Spleen (tissue), 11 donors: ENCODE data around the gene ARL6IP1. TPM values are rescaled to one million over a fixed set of nuclear protein-coding genes. Genes with fewer than 3 reads are reported as not detected.

ENCODE experiments used
- DNase-seq: peaks from one replicate; pipeline ENCODE4 v3.0.0-alpha.2; 2020
- H3K27ac ChIP-seq, 8 donors: fragments of 200-600 bp; sonication (generic) in 7 of 8; 1 replicate in 4 of 8; 2 replicates in 4 of 8; pipeline versions ENCODE4 v1.5.0 to v1.8.0; 2016 to 2021; ENCODE audit warnings: inconsistent platforms in 4 of 8, mild to moderate bottlenecking in 4 of 8, moderate library complexity in 1 of 8
- H3K27me3 ChIP-seq, 7 donors: fragments of 200-600 bp; sonication (generic) in 6 of 7; replicated peaks in 1 of 7; 1 replicate in 4 of 7; 2 replicates in 3 of 7; pipeline versions ENCODE4 v1.5.0 to v1.8.0; 2016 to 2021; ENCODE audit warnings: inconsistent platforms in 3 of 7, mild to moderate bottlenecking in 1 of 7
- H3K36me3 ChIP-seq, 6 donors: fragments of 200-600 bp; sonication (generic) in 5 of 6; 1 replicate in 4 of 6; 2 replicates in 2 of 6; pipeline versions ENCODE4 v1.5.0 to v1.8.0; 2016 to 2021; ENCODE audit warnings: inconsistent platforms in 2 of 6
- H3K4me1 ChIP-seq, 6 donors: fragments of 200-600 bp; sonication (generic) in 5 of 6; 1 replicate in 3 of 6; 2 replicates in 3 of 6; pipeline versions ENCODE4 v1.5.0 to v1.8.0; 2016 to 2021; ENCODE audit warnings: inconsistent platforms in 3 of 6
- H3K4me3 ChIP-seq, 8 donors: fragments of 200-600 bp; sonication (generic) in 7 of 8; 1 replicate in 4 of 8; 2 replicates in 4 of 8; pipeline versions ENCODE4 v1.5.0 to v1.8.0; 2016 to 2021; ENCODE audit warnings: inconsistent platforms in 4 of 8, mild to moderate bottlenecking in 4 of 8, moderate library complexity in 2 of 8
- H3K9me3 ChIP-seq, 8 donors: fragments of 200-600 bp; sonication (generic) in 7 of 8; 1 replicate in 4 of 8; 2 replicates in 4 of 8; pipeline versions ENCODE4 v1.5.0 to v1.8.0; 2016 to 2021; ENCODE audit warnings: inconsistent platforms in 4 of 8
- POLR2A ChIP-seq, 3 donors: fragments of 450-650 bp; IDR thresholded peaks; one replicate each; pipeline ENCODE4 v1.5.1; 2017; ENCODE audit warnings: antibody characterized with exemption in 3 of 3, mild to moderate bottlenecking in 1 of 3
- POLR2AphosphoS5 ChIP-seq, 3 donors: sonication (generic); formaldehyde crosslinking; IDR thresholded peaks; one replicate each; pipeline ENCODE4 v1.5.1; 2017; ENCODE audit warnings: antibody characterized with exemption in 3 of 3
- WGBS, 5 donors: extraction: QIAGEN DNeasy Blood & Tissue Kit in 3 of 5; methylation state at CpG; one replicate each; pipeline versions ENCODE4 v1.1.5 to v1.1.7; 2013 to 2018; 5-methylcytosine and 5-hydroxymethylcytosine counted together
- intact Hi-C: fragments of 100-400 bp; cut with DNase I; formaldehyde crosslinking; loops from one replicate; pipeline ENCODE4 v1.15.0; 2023; ENCODE audit warnings: low total_unique reads
- polyA plus RNA-seq, 3 donors: library from polyadenylated mRNA; stranded (reverse); fragments of 200-250 nt; gene quantifications; one replicate each; pipeline ENCODE4 v1.2.1, GENCODE V29; 2013
- total RNA-seq, 7 donors: library from RNA; depleted of rRNA in 3 of 7; stranded (reverse); fragments of >200 nt in 3 of 7; fragmentation: NEBNext Ultra II Directional in 4 of 7; extraction: Animal tissue kit (Norgen Biotek cat#: 25700) in 4 of 7; gene quantifications; one replicate each; pipeline versions ENCODE4 v1.1.0 to v1.2.1, GENCODE V29; 2016 to 2021
- TF ChIP-seq, protein P1 (sequence below), 11 experiments: fragments of 200-600 bp in 7 of 11; fragments of 450-650 bp in 4 of 11; sonication (generic) in 4 of 11; IDR thresholded peaks in 8 of 11; conservative IDR thresholded peaks in 3 of 11; 1 replicate in 7 of 11; 2 replicates in 4 of 11; pipeline versions ENCODE4 v1.4.0 to v1.8.0; 2016 to 2021; ENCODE audit warnings: antibody characterized with exemption in 11 of 11, inconsistent platforms in 4 of 11, mild to moderate bottlenecking in 1 of 11
- donor health status: healthy with polysubstance abuse.
- donor health status: DM: no; HTN: no; CAD: no; lungs with moderate emphysema.
- donor health status: DM: no; HTN: no; CAD: no.
- donor health status: Bipolar disorder and iron deficiency.
- donor health status: healthy.
- donor health status: DM: no; HTN: no; CAD: no.
- donor health status: DM: yes; HTN: yes; CAD: no.

The ARL6IP1 gene
- total and polyA plus RNA-seq, 10 donors = 36.6 to 245 (median 86.8) TPM

DNA sequence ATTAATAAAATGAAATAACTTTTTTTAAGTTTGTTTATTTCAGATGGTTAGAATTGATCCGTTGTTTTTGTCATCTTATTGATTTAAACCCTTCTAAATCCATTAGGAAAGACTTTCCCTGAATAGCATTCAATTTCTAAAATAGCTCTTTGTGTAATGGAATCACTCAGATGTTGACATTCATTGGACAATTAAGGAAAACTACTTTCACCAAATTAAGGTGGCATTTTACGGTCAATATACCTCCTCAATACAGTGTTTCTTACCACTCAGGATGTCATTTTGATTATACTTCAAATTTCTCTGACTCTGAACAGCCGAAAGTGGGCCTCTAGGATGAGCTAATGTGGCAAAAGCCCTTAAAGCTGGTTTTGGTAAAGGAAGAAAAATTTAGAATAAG is 1.8 kb downstream of the ARL6IP1 start:
- Histone ChIP-seq H3K27me3 (no peaks in the 10 kb centered on the region), H3K36me3 (peaks cover 2 to 45% (median 21%) of the 10 kb centered on the region in 6 donors), H3K27ac (peak overlapping the region in 2 of 8 donors; percentile 94 to 97), H3K9me3 (no peaks in the 10 kb centered on the region), H3K4me3 (peak overlapping the region in 5 of 8 donors; percentile 78 to 97 (median 84)), H3K4me1 (peaks cover 23 to 79% (median 58%) of the 10 kb centered on the region in 6 donors)
- no peak for TF ChIP-seq POLR2AphosphoS5 (IDR thresholded peaks at IDR 0.05)
- TF ChIP-seq, protein P1, sequence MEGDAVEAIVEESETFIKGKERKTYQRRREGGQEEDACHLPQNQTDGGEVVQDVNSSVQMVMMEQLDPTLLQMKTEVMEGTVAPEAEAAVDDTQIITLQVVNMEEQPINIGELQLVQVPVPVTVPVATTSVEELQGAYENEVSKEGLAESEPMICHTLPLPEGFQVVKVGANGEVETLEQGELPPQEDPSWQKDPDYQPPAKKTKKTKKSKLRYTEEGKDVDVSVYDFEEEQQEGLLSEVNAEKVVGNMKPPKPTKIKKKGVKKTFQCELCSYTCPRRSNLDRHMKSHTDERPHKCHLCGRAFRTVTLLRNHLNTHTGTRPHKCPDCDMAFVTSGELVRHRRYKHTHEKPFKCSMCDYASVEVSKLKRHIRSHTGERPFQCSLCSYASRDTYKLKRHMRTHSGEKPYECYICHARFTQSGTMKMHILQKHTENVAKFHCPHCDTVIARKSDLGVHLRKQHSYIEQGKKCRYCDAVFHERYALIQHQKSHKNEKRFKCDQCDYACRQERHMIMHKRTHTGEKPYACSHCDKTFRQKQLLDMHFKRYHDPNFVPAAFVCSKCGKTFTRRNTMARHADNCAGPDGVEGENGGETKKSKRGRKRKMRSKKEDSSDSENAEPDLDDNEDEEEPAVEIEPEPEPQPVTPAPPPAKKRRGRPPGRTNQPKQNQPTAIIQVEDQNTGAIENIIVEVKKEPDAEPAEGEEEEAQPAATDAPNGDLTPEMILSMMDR (IDR thresholded peaks at IDR 0.05 in 8 of 11, conservative IDR thresholded peaks at IDR 0.05 in 3 of 11) = no peak
- no peak for TF ChIP-seq POLR2A (IDR thresholded peaks at IDR 0.05)
- intact Hi-C loops = loop anchor here (10.0 kb wide), 1 partner anchor 265 kb away; the partner anchor contains the start of gene COQ7
- 71 to 84% (median 80%) methylated on average over 3 of the region's 3 CpGs for WGBS, 5 donors
- no peak for DNase-seq

DNA sequence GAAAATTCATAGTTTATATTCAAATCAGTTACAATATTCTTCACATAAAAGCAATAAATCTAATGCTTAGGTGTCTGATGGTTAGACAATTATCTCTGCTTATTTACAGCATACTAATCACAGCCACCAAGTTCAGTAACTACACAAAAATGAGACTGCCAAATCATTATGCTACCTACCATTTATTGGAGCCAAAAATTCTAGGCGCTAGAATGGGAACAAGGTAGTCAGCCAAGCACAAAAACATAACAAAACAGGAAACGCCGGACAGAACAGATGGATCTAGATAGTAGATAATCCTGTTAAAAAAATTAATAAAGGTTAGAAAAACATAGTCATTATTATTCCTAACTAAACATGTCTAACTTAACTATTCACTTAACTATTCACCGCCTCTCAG is 3.6 kb downstream of the ARL6IP1 start:
- 84 to 94% (median 84%) methylated on average over 4 of the region's 4 CpGs for WGBS, 5 donors
- no peak for DNase-seq
- TF ChIP-seq POLR2AphosphoS5 (IDR thresholded peaks at IDR 0.05) (no peak), POLR2A (IDR thresholded peaks at IDR 0.05) (no peak)
- TF ChIP-seq, protein P1 (IDR thresholded peaks at IDR 0.05 in 8 of 11, conservative IDR thresholded peaks at IDR 0.05 in 3 of 11) = no peak
- Histone ChIP-seq H3K36me3 (peaks cover 5 to 63% (median 39%) of the 10 kb centered on the region in 6 donors), H3K27me3 (no peaks in the 10 kb centered on the region), H3K4me1 (peaks cover 23 to 62% (median 46%) of the 10 kb centered on the region in 6 donors), H3K9me3 (no peaks in the 10 kb centered on the region), H3K4me3 (no peak overlapping the region), H3K27ac (peak overlapping the region in 1 of 8 donors; percentile 0)
- intact Hi-C loops = loop anchor here (10.0 kb wide), 1 partner anchor 267 kb away; the partner anchor contains the start of gene COQ7

DNA sequence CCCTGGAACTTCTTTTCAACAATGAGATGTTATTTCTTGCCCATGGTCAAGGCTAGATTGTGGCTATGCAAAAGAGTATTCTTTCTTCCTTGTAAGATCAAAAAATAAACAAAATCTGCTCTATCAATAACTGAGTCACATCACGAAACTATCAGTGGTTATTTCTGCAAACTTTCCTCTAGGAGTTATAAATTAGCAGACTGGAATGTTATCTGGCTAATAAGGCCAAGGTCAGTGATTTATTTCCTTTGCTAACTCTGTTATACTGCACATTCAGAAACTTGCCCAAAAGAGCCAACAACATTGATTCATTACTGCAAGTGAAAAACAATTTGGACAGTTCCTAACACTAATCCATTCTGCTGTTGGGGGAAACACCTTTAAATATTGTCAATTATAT is 5.0 kb downstream of the ARL6IP1 start:
- 68 to 83% (median 71%) methylated on average over 1 of the region's 1 CpG for WGBS, 5 donors
- H3K27ac ChIP-seq = peak overlapping the region in 2 of 8 donors; percentile 34 to 41
- no peaks in the 10 kb centered on the region for H3K27me3 ChIP-seq
- no peaks in the 10 kb centered on the region for H3K9me3 ChIP-seq
- DNase-seq = no peak
- H3K36me3 ChIP-seq = peaks cover 5 to 76% (median 46%) of the 10 kb centered on the region in 6 donors
- intact Hi-C loops = loop anchor here (10.0 kb wide), 1 partner anchor 268 kb away; the partner anchor contains the start of gene COQ7
- peaks cover 17 to 51% (median 36%) of the 10 kb centered on the region in 6 donors for H3K4me1 ChIP-seq
- TF ChIP-seq POLR2AphosphoS5 (IDR thresholded peaks at IDR 0.05) = no peak
- TF ChIP-seq, protein P1 (IDR thresholded peaks at IDR 0.05 in 8 of 11, conservative IDR thresholded peaks at IDR 0.05 in 3 of 11) = no peak
- TF ChIP-seq POLR2A (IDR thresholded peaks at IDR 0.05) = no peak
- H3K4me3 ChIP-seq = no peak overlapping the region

DNA sequence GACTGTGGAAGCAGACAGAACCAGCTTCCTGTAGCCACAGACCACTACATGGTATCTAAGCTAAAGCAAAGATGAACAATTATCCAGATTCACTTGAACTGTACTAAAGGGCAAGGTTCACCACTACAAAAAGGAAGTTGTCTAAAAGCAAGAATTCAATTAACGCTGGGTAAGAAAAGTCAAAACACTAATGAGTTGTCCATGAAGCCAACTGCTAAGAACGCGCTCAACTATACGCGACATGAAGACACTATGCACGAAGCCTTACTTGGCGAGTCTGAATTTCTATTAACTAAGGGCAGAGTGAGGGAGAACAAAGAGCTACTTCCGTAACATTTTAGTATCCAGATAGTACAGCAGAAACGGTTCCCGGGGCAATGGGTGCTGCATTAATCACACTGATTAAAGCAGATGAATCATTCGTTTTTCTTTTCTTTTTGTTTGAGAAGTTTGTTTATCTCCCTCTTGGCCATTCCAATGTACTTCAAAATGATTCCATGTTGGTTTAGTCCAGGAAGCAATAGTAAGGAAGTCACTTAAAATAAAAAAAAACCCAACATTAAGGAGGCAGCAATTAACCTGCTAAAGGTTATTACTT is 8.4 kb downstream of the ARL6IP1 start:
- H3K36me3 ChIP-seq = peaks cover 5 to 81% (median 53%) of the 10 kb centered on the region in 6 donors

More for the DNA sequence above, 8.4 kb downstream of the ARL6IP1 start:
- Histone ChIP-seq H3K27me3 (no peaks in the 10 kb centered on the region), H3K4me3 (no peak overlapping the region), H3K27ac (no peak overlapping the region), H3K9me3 (no peaks in the 10 kb centered on the region), H3K4me1 (peaks cover 12 to 47% (median 26%) of the 10 kb centered on the region in 6 donors)
- intact Hi-C loops = loop anchor here (10.0 kb wide), 1 partner anchor 272 kb away; the partner anchor contains the start of gene COQ7
- 91 to 95% (median 94%) methylated on average over 11 of the region's 11 CpGs for WGBS, 5 donors
- TF ChIP-seq POLR2A (IDR thresholded peaks at IDR 0.05) (no peak), POLR2AphosphoS5 (IDR thresholded peaks at IDR 0.05) (no peak)
- TF ChIP-seq, protein P1 (IDR thresholded peaks at IDR 0.05 in 8 of 11, conservative IDR thresholded peaks at IDR 0.05 in 3 of 11) = no peak
- DNase-seq = no peak
